B cell (primary cell): Measurements from ENCODE around the gene TLR7.

Experiments used
- CTCF ChIP-seq: fragments of 200-600 bp; IDR thresholded peaks from one replicate; pipeline ENCODE4 v1.8.0; 2022; ENCODE audit warnings: antibody characterized with exemption, mild to moderate bottlenecking
- EZH2 ChIP-seq: IDR thresholded peaks from 2 replicates; pipeline ENCODE4 v1.6.1; 2012; ENCODE audit warnings: borderline replicate concordance, low read depth, mild to moderate bottlenecking, moderate library complexity, low read length; ENCODE audit not compliant: insufficient read depth, poor library complexity, severe bottlenecking

DNA sequence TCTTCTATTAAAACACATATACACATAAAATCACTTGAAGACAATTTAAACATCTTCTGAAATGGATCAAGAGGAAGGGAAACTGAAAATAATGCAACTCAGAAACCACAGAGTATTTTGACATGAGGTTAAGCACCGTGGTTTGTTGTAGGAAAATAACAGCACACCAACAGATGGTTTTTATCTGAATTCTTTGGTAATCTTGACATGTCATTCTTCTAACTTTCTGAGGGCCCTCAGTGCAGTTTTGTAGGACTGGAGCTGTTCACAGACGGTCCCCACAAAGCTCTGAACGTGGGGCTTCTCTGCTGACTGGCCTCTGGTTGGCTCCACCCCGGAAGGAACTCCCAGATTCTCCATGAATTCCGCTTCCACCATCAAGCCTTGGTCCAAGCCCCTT lies 23.6 kb downstream of the TLR7 start:
- TF ChIP-seq CTCF (no peak), EZH2 (no peak)
